ENCODE results near the gene DPPA4.

DNA sequence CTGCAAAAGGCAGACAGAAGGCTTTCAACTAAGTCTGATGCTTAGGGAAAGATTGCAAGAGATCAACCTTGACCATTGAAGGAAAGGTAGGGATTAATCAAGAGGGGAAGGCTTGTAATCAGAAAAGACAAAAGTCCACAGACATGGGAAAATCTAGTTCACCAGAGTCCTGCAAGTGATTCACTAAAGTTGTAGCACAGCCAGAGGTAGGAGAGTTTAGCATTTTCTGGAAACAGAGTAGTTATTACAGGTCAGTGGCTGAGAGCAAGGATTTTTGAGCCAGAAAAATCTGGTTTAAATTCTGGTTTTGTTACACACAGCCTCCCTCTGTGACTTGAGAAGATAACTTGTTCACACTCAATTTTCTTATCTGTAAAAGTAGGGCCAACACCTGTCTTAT lies 35.3 kb upstream of the DPPA4 start:
- TF ChIP-seq, protein P1, sequence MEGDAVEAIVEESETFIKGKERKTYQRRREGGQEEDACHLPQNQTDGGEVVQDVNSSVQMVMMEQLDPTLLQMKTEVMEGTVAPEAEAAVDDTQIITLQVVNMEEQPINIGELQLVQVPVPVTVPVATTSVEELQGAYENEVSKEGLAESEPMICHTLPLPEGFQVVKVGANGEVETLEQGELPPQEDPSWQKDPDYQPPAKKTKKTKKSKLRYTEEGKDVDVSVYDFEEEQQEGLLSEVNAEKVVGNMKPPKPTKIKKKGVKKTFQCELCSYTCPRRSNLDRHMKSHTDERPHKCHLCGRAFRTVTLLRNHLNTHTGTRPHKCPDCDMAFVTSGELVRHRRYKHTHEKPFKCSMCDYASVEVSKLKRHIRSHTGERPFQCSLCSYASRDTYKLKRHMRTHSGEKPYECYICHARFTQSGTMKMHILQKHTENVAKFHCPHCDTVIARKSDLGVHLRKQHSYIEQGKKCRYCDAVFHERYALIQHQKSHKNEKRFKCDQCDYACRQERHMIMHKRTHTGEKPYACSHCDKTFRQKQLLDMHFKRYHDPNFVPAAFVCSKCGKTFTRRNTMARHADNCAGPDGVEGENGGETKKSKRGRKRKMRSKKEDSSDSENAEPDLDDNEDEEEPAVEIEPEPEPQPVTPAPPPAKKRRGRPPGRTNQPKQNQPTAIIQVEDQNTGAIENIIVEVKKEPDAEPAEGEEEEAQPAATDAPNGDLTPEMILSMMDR (IDR thresholded peaks at IDR 0.05; ENCODE audit: insufficient read depth, low read depth, low read length) = no peak
- TF ChIP-seq EZH2 (IDR thresholded peaks at IDR 0.05; ENCODE audit: insufficient read depth, low read length) = no peak

Measured in astrocyte (in vitro differentiated cells and primary cell).